Psoas muscle (tissue), 8 donors: Measurements from ENCODE around the gene LKAAEAR1. TPM values are rescaled to one million over a fixed set of nuclear protein-coding genes. Genes with fewer than 3 reads are reported as not detected.
"Not testable (repeated sequence)": the region's sequence is repeated elsewhere in the genome, so short reads cannot be mapped to it uniquely, and the experiment has no call there.

Experiments
- ATAC-seq, 4 donors: fragments of 200-7000 bp; cut with Tn5 transposase; one replicate each; pipeline ENCODE4 v1.9.1; 2020; ENCODE audit warnings: moderate library complexity in 3 of 4, mild to moderate bottlenecking in 2 of 4
- DNase-seq, 2 donors: peaks; one replicate each; pipeline ENCODE4 v3.0.0-alpha.2; 2020
- H3K27ac ChIP-seq: fragments of 200-600 bp; one replicate; pipeline ENCODE4 v1.8.0; 2022
- H3K27me3 ChIP-seq, 3 donors: fragments of 200-600 bp in 1 of 3; one replicate each; pipeline versions ENCODE4 v1.6.1 to v1.8.0; 2013 to 2022; ENCODE audit warnings: low read length in 2 of 3, mild to moderate bottlenecking in 2 of 3, moderate library complexity in 1 of 3; ENCODE audit not compliant: insufficient read depth in 3 of 3
- H3K36me3 ChIP-seq, 2 donors: fragments of 200-600 bp in 1 of 2; one replicate each; pipeline versions ENCODE4 v1.6.1 to v1.8.0; 2013 to 2022; ENCODE audit warnings: low read depth in 1 of 2, mild to moderate bottlenecking in 1 of 2, moderate library complexity in 1 of 2; ENCODE audit not compliant: insufficient read depth in 1 of 2
- H3K4me1 ChIP-seq: fragments of 200-600 bp; one replicate; pipeline ENCODE4 v1.8.0; 2022
- H3K4me3 ChIP-seq: fragments of 200-600 bp; one replicate; pipeline ENCODE4 v1.8.0; 2022; ENCODE audit warnings: mild to moderate bottlenecking
- H3K9me3 ChIP-seq: fragments of 200-600 bp; one replicate; pipeline ENCODE4 v1.8.0; 2022
- WGBS, 3 donors: extraction: QIAGEN DNeasy Blood & Tissue Kit; methylation state at CpG; one replicate each; pipeline versions ENCODE4 v1.1.6 to v1.1.7; 2013; 5-methylcytosine and 5-hydroxymethylcytosine counted together
- intact Hi-C, 2 donors: fragments of 100-400 bp; cut with DNase I; formaldehyde crosslinking; loops; one replicate each; pipeline versions ENCODE4 v1.11.0 to v1.14.2; 2022
- polyA plus RNA-seq, 3 donors: library from polyadenylated mRNA; stranded (reverse); fragments of 200-250 nt; gene quantifications; one replicate each; pipeline ENCODE4 v1.2.3, GENCODE V29; 2013
- total RNA-seq, 4 donors: library from RNA; stranded (reverse); fragmentation: NEBNext Ultra II Directional in 2 of 4; extraction: Animal tissue kit (Norgen Biotek cat#: 25700) in 2 of 4; gene quantifications; one replicate each; pipeline versions ENCODE4 v1.2.1 to v1.2.4, GENCODE V29; 2021 to 2023
- TF ChIP-seq, protein P1 (sequence below): fragments of 200-600 bp; IDR thresholded peaks from one replicate; pipeline ENCODE4 v1.8.0; 2022; ENCODE audit warnings: antibody characterized with exemption
- donor health status: healthy with polysubstance abuse.
- donor health status: DM: no; HTN: no; CAD: no; lungs with moderate emphysema.
- donor health status: Bipolar disorder and iron deficiency.
- donor health status: healthy.
- donor health status: DM: yes; HTN: yes; CAD: no.
- donor health status: DM: no; HTN: no; CAD: no.
- donor health status: DM: no; HTN: no; CAD: no.
- donor health status: DM: yes; HTN: yes; CAD: no.

The LKAAEAR1 gene
- total and polyA plus RNA-seq, 7 donors: not detected

GRCh38 chr20:64090165-64090564 is 6.0 kb upstream of the LKAAEAR1 start:
- Histone ChIP-seq H3K36me3 (no peaks in the 10 kb centered on the region), H3K9me3 (no peaks in the 10 kb centered on the region), H3K27ac (no peak overlapping the region), H3K27me3 (peaks cover 0 to 26% (median 15%) of the 10 kb centered on the region in 3 donors), H3K4me3 (no peak overlapping the region), H3K4me1 (no peaks in the 10 kb centered on the region)
- TF ChIP-seq, protein P1, sequence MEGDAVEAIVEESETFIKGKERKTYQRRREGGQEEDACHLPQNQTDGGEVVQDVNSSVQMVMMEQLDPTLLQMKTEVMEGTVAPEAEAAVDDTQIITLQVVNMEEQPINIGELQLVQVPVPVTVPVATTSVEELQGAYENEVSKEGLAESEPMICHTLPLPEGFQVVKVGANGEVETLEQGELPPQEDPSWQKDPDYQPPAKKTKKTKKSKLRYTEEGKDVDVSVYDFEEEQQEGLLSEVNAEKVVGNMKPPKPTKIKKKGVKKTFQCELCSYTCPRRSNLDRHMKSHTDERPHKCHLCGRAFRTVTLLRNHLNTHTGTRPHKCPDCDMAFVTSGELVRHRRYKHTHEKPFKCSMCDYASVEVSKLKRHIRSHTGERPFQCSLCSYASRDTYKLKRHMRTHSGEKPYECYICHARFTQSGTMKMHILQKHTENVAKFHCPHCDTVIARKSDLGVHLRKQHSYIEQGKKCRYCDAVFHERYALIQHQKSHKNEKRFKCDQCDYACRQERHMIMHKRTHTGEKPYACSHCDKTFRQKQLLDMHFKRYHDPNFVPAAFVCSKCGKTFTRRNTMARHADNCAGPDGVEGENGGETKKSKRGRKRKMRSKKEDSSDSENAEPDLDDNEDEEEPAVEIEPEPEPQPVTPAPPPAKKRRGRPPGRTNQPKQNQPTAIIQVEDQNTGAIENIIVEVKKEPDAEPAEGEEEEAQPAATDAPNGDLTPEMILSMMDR: no peak
- WGBS, 3 donors: 48 to 55% (median 48%) methylated on average over 10 of the region's 10 CpGs
- intact Hi-C loops: no loop called here
- ATAC-seq: no peak
- DNase-seq: no peak

GRCh38 chr20:64088586-64088985 is 4.4 kb upstream of the LKAAEAR1 start:
- H3K4me1 ChIP-seq, ATAC-seq, H3K36me3 ChIP-seq, intact Hi-C loops, H3K9me3 ChIP-seq, H3K27ac ChIP-seq, DNase-seq, H3K4me3 ChIP-seq: not testable (repeated sequence)
- H3K27me3 ChIP-seq: peaks cover 0 to 42% (median 22%) of the 10 kb centered on the region in 3 donors

GRCh38 chr20:64087226-64087825 is 3.1 kb upstream of the LKAAEAR1 start:
- H3K4me3 ChIP-seq, H3K4me1 ChIP-seq, intact Hi-C loops, ATAC-seq, H3K27ac ChIP-seq, DNase-seq, H3K36me3 ChIP-seq, H3K9me3 ChIP-seq: not testable (repeated sequence)
- WGBS, 3 donors: 91 to 98% (median 96%) methylated on average over 6 of the region's 36 CpGs
- peaks cover 0 to 53% (median 19%) of the 10 kb centered on the region in 3 donors for H3K27me3 ChIP-seq

DNA sequence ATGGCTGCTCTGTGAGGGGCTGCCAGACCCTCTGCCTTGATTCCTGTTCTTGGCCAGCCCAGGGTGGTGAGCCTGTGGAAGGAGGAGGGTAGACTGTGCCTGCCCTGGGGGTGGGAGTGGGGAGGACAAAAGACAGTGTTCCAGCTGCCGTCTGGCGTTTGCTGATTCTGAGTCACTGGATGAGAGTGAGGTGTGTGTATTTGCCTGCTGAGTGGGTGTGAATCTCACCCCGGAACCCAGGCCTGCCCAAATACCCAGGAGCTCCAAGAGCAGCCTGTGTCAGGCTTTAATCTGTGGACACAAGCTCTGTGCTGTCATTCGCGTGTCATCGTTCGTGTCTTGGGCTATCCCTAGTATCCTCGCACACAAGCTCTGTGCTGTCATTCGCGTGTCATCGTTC is 2.6 kb upstream of the LKAAEAR1 start:
- Histone ChIP-seq H3K27ac (no peak overlapping the region), H3K27me3 (peaks cover 0 to 54% (median 17%) of the 10 kb centered on the region in 3 donors), H3K9me3 (no peaks in the 10 kb centered on the region), H3K4me1 (peaks cover 9% of the 10 kb centered on the region), H3K4me3 (no peak overlapping the region), H3K36me3 (no peaks in the 10 kb centered on the region)
- intact Hi-C loops: no loop called here
- WGBS, 3 donors: 88 to 93% (median 92%) methylated on average over 7 to 10 of the region's 11 CpGs
- TF ChIP-seq, protein P1: no peak
- no peak for ATAC-seq
- DNase-seq: no peak

- TF ChIP-seq, protein P1: no peak
- no peak for ATAC-seq
- Histone ChIP-seq H3K36me3 (no peaks in the 10 kb centered on the region), H3K4me3 (no peak overlapping the region), H3K27me3 (peaks cover 0 to 54% (median 17%) of the 10 kb centered on the region in 3 donors), H3K27ac (no peak overlapping the region), H3K4me1 (peaks cover 9% of the 10 kb centered on the region), H3K9me3 (no peaks in the 10 kb centered on the region)
- no peak for DNase-seq
- intact Hi-C loops: no loop called here
- 7 to 15% (median 7%) methylated on average over 19 to 23 of the region's 23 CpGs for WGBS, 3 donors
Measured at GRCh38 chr20:64084685-64085152, 521 bp upstream of the LKAAEAR1 start.
